Measurements from ENCODE around the gene ENKD1. TPM values are rescaled to one million over a fixed set of nuclear protein-coding genes. Genes with fewer than 3 reads are reported as not detected.
"Not testable (repeated sequence)": the region's sequence is repeated elsewhere in the genome, so short reads cannot be mapped to it uniquely, and the experiment has no call there.

The ENKD1 gene
- total and polyA plus RNA-seq, 2 experiments from 2014 or later: 10.2 to 16.0 TPM

- Histone ChIP-seq H3K27me3 (no peaks in the 10 kb centered on the region), H3K4me2 (no peak overlapping the region), H3K4me1 (ENCODE audit: insufficient read depth) (no peaks in the 10 kb centered on the region), H3K9me3 (ENCODE audit: low read depth) (no peaks in the 10 kb centered on the region), H3K9me2 (replicated peaks; ENCODE audit: insufficient read depth) (no peaks in the 10 kb centered on the region), H3K79me2 (peaks cover 3% of the 10 kb centered on the region), H2AFZ (no peak overlapping the region), H4K20me1 (ENCODE audit: insufficient read depth, poor library complexity, severe bottlenecking) (no peaks in the 10 kb centered on the region), H3K4me3 (no peak overlapping the region), H3K36me3 (replicated peaks; ENCODE audit: insufficient read depth, low read depth) (no peaks in the 10 kb centered on the region), H3K27ac (no peak overlapping the region)
- no peak for DNase-seq (ENCODE audit: low spot score)
- WGBS (ENCODE audit: low lambda C conversion rate, missing lambda C conversion rate): 94% methylated on average over 2 of the region's 2 CpGs
- TF ChIP-seq, protein P1, sequence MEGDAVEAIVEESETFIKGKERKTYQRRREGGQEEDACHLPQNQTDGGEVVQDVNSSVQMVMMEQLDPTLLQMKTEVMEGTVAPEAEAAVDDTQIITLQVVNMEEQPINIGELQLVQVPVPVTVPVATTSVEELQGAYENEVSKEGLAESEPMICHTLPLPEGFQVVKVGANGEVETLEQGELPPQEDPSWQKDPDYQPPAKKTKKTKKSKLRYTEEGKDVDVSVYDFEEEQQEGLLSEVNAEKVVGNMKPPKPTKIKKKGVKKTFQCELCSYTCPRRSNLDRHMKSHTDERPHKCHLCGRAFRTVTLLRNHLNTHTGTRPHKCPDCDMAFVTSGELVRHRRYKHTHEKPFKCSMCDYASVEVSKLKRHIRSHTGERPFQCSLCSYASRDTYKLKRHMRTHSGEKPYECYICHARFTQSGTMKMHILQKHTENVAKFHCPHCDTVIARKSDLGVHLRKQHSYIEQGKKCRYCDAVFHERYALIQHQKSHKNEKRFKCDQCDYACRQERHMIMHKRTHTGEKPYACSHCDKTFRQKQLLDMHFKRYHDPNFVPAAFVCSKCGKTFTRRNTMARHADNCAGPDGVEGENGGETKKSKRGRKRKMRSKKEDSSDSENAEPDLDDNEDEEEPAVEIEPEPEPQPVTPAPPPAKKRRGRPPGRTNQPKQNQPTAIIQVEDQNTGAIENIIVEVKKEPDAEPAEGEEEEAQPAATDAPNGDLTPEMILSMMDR (IDR thresholded peaks at IDR 0.05; ENCODE audit: poor library complexity): no peak
- no peak for TF ChIP-seq EZH2phosphoT487 (IDR thresholded peaks at IDR 0.05; ENCODE audit: low read depth, severe bottlenecking, unreplicated experiment)
Measured at GRCh38 chr16:67694611-67695010, 28.1 kb upstream of the ENKD1 start.

- not testable (repeated sequence) for DNase-seq (ENCODE audit: low spot score); H3K36me3 ChIP-seq (replicated peaks; ENCODE audit: insufficient read depth, low read depth); H3K9me2 ChIP-seq (replicated peaks; ENCODE audit: insufficient read depth); H2AFZ ChIP-seq; H3K4me3 ChIP-seq; H3K9me3 ChIP-seq (ENCODE audit: low read depth); H3K27me3 ChIP-seq; H3K4me1 ChIP-seq (ENCODE audit: insufficient read depth); H4K20me1 ChIP-seq (ENCODE audit: insufficient read depth, poor library complexity, severe bottlenecking); H3K4me2 ChIP-seq; H3K79me2 ChIP-seq; H3K27ac ChIP-seq
- 93% methylated on average over 8 of the region's 8 CpGs for WGBS (ENCODE audit: low lambda C conversion rate, missing lambda C conversion rate)
Measured at GRCh38 chr16:67693517-67694285, 27.2 kb upstream of the ENKD1 start.

- no peaks in the 10 kb centered on the region for H3K9me2 ChIP-seq (replicated peaks; ENCODE audit: insufficient read depth)
- no peaks in the 10 kb centered on the region for H3K36me3 ChIP-seq (replicated peaks; ENCODE audit: insufficient read depth, low read depth)
- H3K4me2 ChIP-seq: no peak overlapping the region
- 95% methylated on average over 17 of the region's 17 CpGs for WGBS (ENCODE audit: low lambda C conversion rate, missing lambda C conversion rate)
- H3K9me3 ChIP-seq (ENCODE audit: low read depth): no peaks in the 10 kb centered on the region
- H3K27ac ChIP-seq: no peak overlapping the region
- H3K79me2 ChIP-seq: no peaks in the 10 kb centered on the region
- no peak overlapping the region for H3K4me3 ChIP-seq
- H3K4me1 ChIP-seq (ENCODE audit: insufficient read depth): no peaks in the 10 kb centered on the region
- H2AFZ ChIP-seq: no peak overlapping the region
- no peaks in the 10 kb centered on the region for H3K27me3 ChIP-seq
- no peaks in the 10 kb centered on the region for H4K20me1 ChIP-seq (ENCODE audit: insufficient read depth, poor library complexity, severe bottlenecking)
- no peak for DNase-seq (ENCODE audit: low spot score)
- TF ChIP-seq, protein P1 (IDR thresholded peaks at IDR 0.05; ENCODE audit: poor library complexity): no peak
- TF ChIP-seq EZH2 (IDR thresholded peaks at IDR 0.05; ENCODE audit: borderline replicate concordance): no peak
- no peak for TF ChIP-seq EZH2phosphoT487 (IDR thresholded peaks at IDR 0.05; ENCODE audit: low read depth, severe bottlenecking, unreplicated experiment)
Measured at GRCh38 chr16:67685388-67686112, 19.0 kb upstream of the ENKD1 start.

- 94% methylated on average over 4 of the region's 4 CpGs for WGBS (ENCODE audit: low lambda C conversion rate, missing lambda C conversion rate)
- TF ChIP-seq EZH2phosphoT487 (IDR thresholded peaks at IDR 0.05; ENCODE audit: low read depth, severe bottlenecking, unreplicated experiment) (no peak), EZH2 (IDR thresholded peaks at IDR 0.05; ENCODE audit: borderline replicate concordance) (no peak)
- TF ChIP-seq, protein P1 (IDR thresholded peaks at IDR 0.05; ENCODE audit: poor library complexity): no peak
- Histone ChIP-seq H3K27ac (no peak overlapping the region), H3K79me2 (no peaks in the 10 kb centered on the region), H4K20me1 (ENCODE audit: insufficient read depth, poor library complexity, severe bottlenecking) (no peaks in the 10 kb centered on the region), H3K9me2 (replicated peaks; ENCODE audit: insufficient read depth) (no peaks in the 10 kb centered on the region), H3K4me1 (ENCODE audit: insufficient read depth) (no peaks in the 10 kb centered on the region), H3K27me3 (no peaks in the 10 kb centered on the region), H3K4me3 (no peak overlapping the region), H3K9me3 (ENCODE audit: low read depth) (no peaks in the 10 kb centered on the region), H2AFZ (no peak overlapping the region), H3K36me3 (replicated peaks; ENCODE audit: insufficient read depth, low read depth) (no peaks in the 10 kb centered on the region), H3K4me2 (no peak overlapping the region)
- DNase-seq (ENCODE audit: low spot score): no peak
Measured at GRCh38 chr16:67683767-67684166, 17.2 kb upstream of the ENKD1 start.
